ENCODE results near the gene CRB2. TPM values are rescaled to one million over a fixed set of nuclear protein-coding genes. Genes with fewer than 3 reads are reported as not detected.

The CRB2 gene
- total RNA-seq, 1 experiment from 2014 or later: 3.6 TPM

GRCh38 chr9:123410281-123410910 lies 54.4 kb downstream of the CRB2 start:
- Histone ChIP-seq H3K79me2 (ENCODE audit: insufficient read depth, low read length) (no peaks in the 10 kb centered on the region), H2AFZ (ENCODE audit: low read length) (no peak overlapping the region), H3K23ac (ENCODE audit: insufficient read length, low read depth, low read length) (no peak overlapping the region), H2AK5ac (ENCODE audit: insufficient read length, low read length) (no peak overlapping the region), H4K91ac (ENCODE audit: insufficient read length, low read depth, low read length) (no peak overlapping the region), H3K9me3 (ENCODE audit: control insufficient read depth, low read depth, low read length) (no peaks in the 10 kb centered on the region), H2BK20ac (ENCODE audit: low read depth, low read length, poor library complexity, severe bottlenecking) (no peak overlapping the region), H3K9ac (ENCODE audit: extremely low read depth, insufficient read length, low read length) (no peak overlapping the region), H3K4me2 (ENCODE audit: insufficient read depth, insufficient read length, low read length) (no peak overlapping the region), H3K27ac (ENCODE audit: insufficient read length, low read depth, low read length) (no peak overlapping the region), H3T11ph (ENCODE audit: low read length) (no peak overlapping the region), H2BK15ac (ENCODE audit: low read depth, low read length) (no peak overlapping the region), H3K4ac (ENCODE audit: low read depth, low read length) (no peak overlapping the region), H4K8ac (replicated peaks; ENCODE audit: insufficient read length, low read depth, low read length) (no peak overlapping the region), H3K18ac (ENCODE audit: insufficient read length, low read depth, low read length) (no peak overlapping the region), H3K27me3 (ENCODE audit: insufficient read depth, low read length) (no peaks in the 10 kb centered on the region), H2BK120ac (ENCODE audit: low read depth, low read length, poor library complexity, severe bottlenecking) (no peak overlapping the region), H3K56ac (ENCODE audit: insufficient read length, low read depth, low read length) (no peak overlapping the region), H4K20me1 (ENCODE audit: control insufficient read depth, insufficient read depth, insufficient read length) (no peaks in the 10 kb centered on the region), H3K4me1 (ENCODE audit: insufficient read depth, low read length) (peaks cover 4% of the 10 kb centered on the region; the same call in 1 of the 2 replicates), H2BK5ac (ENCODE audit: insufficient read length, low read length) (no peak overlapping the region), H4K5ac (ENCODE audit: insufficient read length, low read depth, low read length) (no peak overlapping the region), H3K14ac (ENCODE audit: insufficient read depth, low read length) (no peak overlapping the region), H3K23me2 (ENCODE audit: insufficient read length, low read depth, low read length, poor library complexity, severe bottlenecking) (no peaks in the 10 kb centered on the region), H2BK12ac (ENCODE audit: insufficient read length, low read depth, low read length) (no peak overlapping the region), H3K79me1 (ENCODE audit: insufficient read depth, low read depth, low read length, poor library complexity, severe bottlenecking) (no peaks in the 10 kb centered on the region)
- no peak for DNase-seq
- WGBS (ENCODE audit: extremely low coverage, insufficient read length, low lambda C conversion rate): no CpG with 5 or more reads among the region's 12 CpGs
- Mint-ChIP-seq H3K36me3 (ENCODE audit: insufficient read depth in 1 of 3, low read depth in 3 of 3) (no peaks in the 10 kb centered on the region; a peak in 2 of 7 replicates), H3K4me1 (peaks cover 29 to 48% of the 10 kb centered on the region in 2 experiments), H3K27ac (no peak overlapping the region), H3K9me3 (no peaks in the 10 kb centered on the region; a peak in 1 of 5 replicates), H3K4me3 (no peak overlapping the region), H3K27me3 (ENCODE audit: low read depth) (no peaks in the 10 kb centered on the region; the same call in 1 of the 2 replicates)
- TF ChIP-seq, protein P1, sequence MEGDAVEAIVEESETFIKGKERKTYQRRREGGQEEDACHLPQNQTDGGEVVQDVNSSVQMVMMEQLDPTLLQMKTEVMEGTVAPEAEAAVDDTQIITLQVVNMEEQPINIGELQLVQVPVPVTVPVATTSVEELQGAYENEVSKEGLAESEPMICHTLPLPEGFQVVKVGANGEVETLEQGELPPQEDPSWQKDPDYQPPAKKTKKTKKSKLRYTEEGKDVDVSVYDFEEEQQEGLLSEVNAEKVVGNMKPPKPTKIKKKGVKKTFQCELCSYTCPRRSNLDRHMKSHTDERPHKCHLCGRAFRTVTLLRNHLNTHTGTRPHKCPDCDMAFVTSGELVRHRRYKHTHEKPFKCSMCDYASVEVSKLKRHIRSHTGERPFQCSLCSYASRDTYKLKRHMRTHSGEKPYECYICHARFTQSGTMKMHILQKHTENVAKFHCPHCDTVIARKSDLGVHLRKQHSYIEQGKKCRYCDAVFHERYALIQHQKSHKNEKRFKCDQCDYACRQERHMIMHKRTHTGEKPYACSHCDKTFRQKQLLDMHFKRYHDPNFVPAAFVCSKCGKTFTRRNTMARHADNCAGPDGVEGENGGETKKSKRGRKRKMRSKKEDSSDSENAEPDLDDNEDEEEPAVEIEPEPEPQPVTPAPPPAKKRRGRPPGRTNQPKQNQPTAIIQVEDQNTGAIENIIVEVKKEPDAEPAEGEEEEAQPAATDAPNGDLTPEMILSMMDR (conservative IDR thresholded peaks at IDR 0.05): no peak

Data from H9 (cell line).